OCI-LY7 (cell line): Measurements from ENCODE around the gene KCNQ2. TPM values are rescaled to one million over a fixed set of nuclear protein-coding genes. Genes with fewer than 3 reads are reported as not detected.

Experiments
- BruUV-seq: library from RNA; stranded (reverse); fragments of 400-500 nt; replicated peaks from 2 replicates; lab custom pipeline; 2021; lab: Mats Ljungman, UMichigan
- CTCF ChIA-PET: fragments of 300-600 bp; sonication (Branson Sonifier 250); formaldehyde crosslinking; loops from one replicate; lab custom pipeline; 2022; ENCODE audit warnings: antibody characterized with exemption; ENCODE audit not compliant: unreplicated experiment; lab: Charles Lee
- POLR2A ChIA-PET: fragments of 300-600 bp; sonication (Branson Sonifier 250); formaldehyde crosslinking; loops from one replicate; lab custom pipeline; 2022; ENCODE audit warnings: antibody characterized with exemption; lab: Charles Lee
- DNase-seq: peaks from one replicate; pipeline ENCODE4 v3.0.0-alpha.2; 2015; ENCODE audit warnings: low spot score
- H2AFZ ChIP-seq: fragments of 200-600 bp; sonication (generic), shearing (Covaris generic); 2 replicates; pipeline ENCODE4 v1.6.1; 2014; ENCODE audit warnings: mild to moderate bottlenecking, antibody characterized with exemption, low read length, moderate library complexity
- H3K27ac ChIP-seq: fragments of 200-600 bp; sonication (generic); 2 replicates; pipeline ENCODE4 v1.5.1; 2014; ENCODE audit warnings: mixed run types, low read depth, mild to moderate bottlenecking, moderate library complexity, low read length, inconsistent platforms; ENCODE audit not compliant: poor library complexity, severe bottlenecking
- H3K36me3 ChIP-seq: fragments of 200-600 bp; sonication (generic); 2 replicates; pipeline ENCODE4 v1.6.1; 2014; ENCODE audit warnings: mild to moderate bottlenecking, antibody characterized with exemption, low read length, moderate library complexity, mixed read lengths; ENCODE audit not compliant: insufficient read depth
- H3K4me1 ChIP-seq: fragments of 200-600 bp; sonication (generic); 2 replicates; pipeline ENCODE4 v1.5.1; 2014; ENCODE audit warnings: mild to moderate bottlenecking, low read length; ENCODE audit not compliant: insufficient read depth, poor library complexity, severe bottlenecking
- H3K4me2 ChIP-seq: fragments of 200-600 bp; sonication (generic); 2 replicates; pipeline ENCODE4 v1.6.1; 2014; ENCODE audit warnings: mild to moderate bottlenecking, low read length
- H3K4me3 ChIP-seq: fragments of 200-600 bp; sonication (generic); 2 replicates; pipeline ENCODE4 v1.5.1; 2014; ENCODE audit warnings: mild to moderate bottlenecking, low read depth, low read length; ENCODE audit not compliant: poor library complexity, severe bottlenecking
- H3K79me2 ChIP-seq: fragments of 200-600 bp; sonication (generic); 2 replicates; pipeline ENCODE4 v1.6.1; 2016; ENCODE audit warnings: low read depth, mild to moderate bottlenecking, low read length, moderate library complexity, mixed read lengths; ENCODE audit not compliant: insufficient read depth
- H3K9me2 ChIP-seq: fragments of 200-600 bp; sonication (generic); 2 replicates; pipeline ENCODE4 v1.6.1; 2016; ENCODE audit warnings: mild to moderate bottlenecking, low read length, mixed read lengths; ENCODE audit not compliant: insufficient read depth
- H3K9me3 ChIP-seq: fragments of 200-600 bp; sonication (generic); 2 replicates; pipeline ENCODE4 v1.6.1; 2014; ENCODE audit warnings: mild to moderate bottlenecking, mixed run types, low read length, mixed read lengths
- H4K20me1 ChIP-seq: fragments of 200-600 bp; sonication (generic); 2 replicates; pipeline ENCODE4 v1.6.1; 2014; ENCODE audit warnings: mild to moderate bottlenecking, antibody characterized with exemption, low read length, moderate library complexity, mixed read lengths; ENCODE audit not compliant: insufficient read depth
- CTCF ChIP-seq: fragments of 200-600 bp; sonication (generic); conservative IDR thresholded peaks from 2 replicates; pipeline ENCODE4 v1.5.1; 2014; ENCODE audit warnings: mild to moderate bottlenecking, antibody characterized with exemption, low read length, moderate library complexity, mixed read lengths
- EZH2phosphoT487 ChIP-seq: fragments of 200-600 bp; sonication (generic); IDR thresholded peaks from 2 replicates; pipeline ENCODE4 v1.6.1; 2018; ENCODE audit warnings: low read depth, borderline replicate concordance, mild to moderate bottlenecking, mixed run types, antibody characterized with exemption, low read length, moderate library complexity, mixed read lengths
- intact Hi-C: fragments of 100-400 bp; cut with micrococcal nuclease; formaldehyde crosslinking; loops from one replicate; pipeline ENCODE4 v1.10.0; 2022; ENCODE audit not compliant: unreplicated experiment
- total RNA-seq, 2 experiments: library from RNA; depleted of rRNA in 1 of 2; stranded (reverse); fragments of >200 nt in 1 of 2; shearing (Covaris generic) in 1 of 2; gene quantifications; 2 replicates each; pipeline ENCODE4 v1.2.3, GENCODE V29; 2014 to 2022

Gene KCNQ2
- total RNA-seq, 2 experiments from 2014 or later: not detected

- Histone ChIP-seq H3K27ac (no peak overlapping the region), H4K20me1 (no peaks in the 10 kb centered on the region), H3K9me3 (no peaks in the 10 kb centered on the region), H3K4me3 (no peak overlapping the region), H3K36me3 (no peaks in the 10 kb centered on the region), H3K79me2 (no peaks in the 10 kb centered on the region), H3K4me1 (no peaks in the 10 kb centered on the region), H2AFZ (no peak overlapping the region), H3K4me2 (no peak overlapping the region), H3K9me2 (no peaks in the 10 kb centered on the region)
- intact Hi-C loops: no loop called here
- no peak for TF ChIP-seq EZH2phosphoT487
- no peak for TF ChIP-seq CTCF
- no peak for DNase-seq
- no TSS peak for BruUV-seq
- ChIA-PET POLR2A (no interaction called here), CTCF (no interaction called here)
Observed at GRCh38 chr20:63403403-63404105, 68.9 kb downstream of the KCNQ2 start.

GRCh38 chr20:63402860-63403220 is 69.6 kb downstream of the KCNQ2 start:
- Histone ChIP-seq H3K27ac (no peak overlapping the region), H4K20me1 (no peaks in the 10 kb centered on the region), H3K36me3 (no peaks in the 10 kb centered on the region), H3K9me3 (no peaks in the 10 kb centered on the region), H3K4me3 (no peak overlapping the region), H3K79me2 (no peaks in the 10 kb centered on the region), H3K9me2 (no peaks in the 10 kb centered on the region), H3K4me1 (no peaks in the 10 kb centered on the region), H3K4me2 (no peak overlapping the region), H2AFZ (no peak overlapping the region)
- POLR2A ChIA-PET: no interaction called here
- intact Hi-C loops: no loop called here
- no TSS peak for BruUV-seq
- TF ChIP-seq EZH2phosphoT487 (no peak), CTCF (no peak)
- no peak for DNase-seq
- CTCF ChIA-PET: no interaction called here

GRCh38 chr20:63402181-63402859 is 70.1 kb downstream of the KCNQ2 start:
- H3K9me3 ChIP-seq: no peaks in the 10 kb centered on the region
- no peak overlapping the region for H2AFZ ChIP-seq
- intact Hi-C loops: no loop called here
- no peaks in the 10 kb centered on the region for H3K79me2 ChIP-seq
- BruUV-seq: no TSS peak
- no peak for DNase-seq
- TF ChIP-seq CTCF: no peak
- TF ChIP-seq EZH2phosphoT487: no peak
- no peak overlapping the region for H3K4me3 ChIP-seq
- ChIA-PET POLR2A (no interaction called here), CTCF (no interaction called here)
- no peaks in the 10 kb centered on the region for H3K36me3 ChIP-seq
- no peaks in the 10 kb centered on the region for H3K9me2 ChIP-seq
- H4K20me1 ChIP-seq: no peaks in the 10 kb centered on the region
- no peaks in the 10 kb centered on the region for H3K4me1 ChIP-seq
- H3K4me2 ChIP-seq: no peak overlapping the region
- H3K27ac ChIP-seq: no peak overlapping the region
